OCI-LY1 (cell line): ENCODE results near the gene COL23A1.

Source experiments
- H2AFZ ChIP-seq: fragments of 200-600 bp; sonication (generic), shearing (Covaris generic); 2 replicates; pipeline ENCODE4 v1.6.0; 2014; ENCODE audit warnings: antibody characterized with exemption, mild to moderate bottlenecking, low read length
- H3F3A ChIP-seq: fragments of 200-600 bp; sonication (generic), shearing (Covaris generic); 2 replicates; pipeline ENCODE4 v1.6.0; 2014; ENCODE audit warnings: mild to moderate bottlenecking, antibody characterized with exemption, low read length, moderate library complexity; ENCODE audit not compliant: insufficient read depth
- H3K27ac ChIP-seq: fragments of 200-600 bp; sonication (generic); 2 replicates; pipeline ENCODE4 v1.5.1; 2014; ENCODE audit warnings: low read length, mixed run types, mild to moderate bottlenecking, low read depth; ENCODE audit not compliant: poor library complexity, severe bottlenecking
- H3K27me3 ChIP-seq: fragments of 200-600 bp; sonication (generic); 2 replicates; pipeline ENCODE4 v1.6.0; 2014; ENCODE audit warnings: antibody characterized with exemption, mild to moderate bottlenecking, low read length, moderate library complexity; ENCODE audit not compliant: insufficient read depth
- H3K36me3 ChIP-seq: fragments of 200-600 bp; sonication (generic); 2 replicates; pipeline ENCODE4 v1.6.1; 2014; ENCODE audit warnings: mild to moderate bottlenecking, antibody characterized with exemption, low read length, moderate library complexity, mixed read lengths; ENCODE audit not compliant: insufficient read depth
- H3K4me1 ChIP-seq: fragments of 200-600 bp; sonication (generic); 2 replicates; pipeline ENCODE4 v1.5.1; 2014; ENCODE audit warnings: mild to moderate bottlenecking, low read length, moderate library complexity; ENCODE audit not compliant: insufficient read depth, severe bottlenecking
- H3K4me2 ChIP-seq: fragments of 200-600 bp; sonication (generic), shearing (Covaris generic); 2 replicates; pipeline ENCODE4 v1.6.1; 2014; ENCODE audit warnings: low read length
- H3K4me3 ChIP-seq: fragments of 200-600 bp; sonication (generic); 2 replicates; pipeline ENCODE4 v1.5.1; 2014; ENCODE audit warnings: low read length, low read depth, mild to moderate bottlenecking, mixed read lengths; ENCODE audit not compliant: poor library complexity, severe bottlenecking
- H3K79me2 ChIP-seq: fragments of 200-600 bp; shearing (Covaris generic); 2 replicates; pipeline ENCODE4 v1.6.1; 2016; ENCODE audit warnings: mixed run types, low read length, mixed read lengths; ENCODE audit not compliant: insufficient read depth
- H3K9ac ChIP-seq: fragments of 200-600 bp; sonication (generic), shearing (Covaris generic); 2 replicates; pipeline ENCODE4 v1.6.1; 2014; ENCODE audit warnings: mild to moderate bottlenecking, low read length, mixed read lengths
- H3K9me2 ChIP-seq: fragments of 200-600 bp; sonication (generic), shearing (Covaris generic); 2 replicates; pipeline ENCODE4 v1.6.1; 2014; ENCODE audit warnings: low read depth, mild to moderate bottlenecking, low read length, mixed read lengths
- H3K9me3 ChIP-seq: fragments of 200-600 bp; shearing (Covaris generic); 2 replicates; pipeline ENCODE4 v1.6.1; 2014; ENCODE audit warnings: low read length, mixed read lengths
- H4K20me1 ChIP-seq: fragments of 200-600 bp; sonication (generic), shearing (Covaris generic); 2 replicates; pipeline ENCODE4 v1.6.0; 2016; ENCODE audit warnings: mild to moderate bottlenecking, low read length; ENCODE audit not compliant: insufficient read depth
- EZH2 ChIP-seq: fragments of 200-600 bp; sonication (generic), shearing (Covaris generic); IDR thresholded peaks from 2 replicates; pipeline ENCODE4 v1.8.0; 2017; ENCODE audit warnings: borderline replicate concordance, mixed run types, mild to moderate bottlenecking, antibody characterized with exemption, low read length, moderate library complexity, mixed read lengths
- TF ChIP-seq, protein P1 (sequence below): fragments of 200-600 bp; sonication (generic), shearing (Covaris generic); IDR thresholded peaks from 2 replicates; pipeline ENCODE4 v1.5.1; 2017; ENCODE audit warnings: mild to moderate bottlenecking, antibody characterized with exemption, low read length, moderate library complexity, mixed read lengths

Gene COL23A1

DNA sequence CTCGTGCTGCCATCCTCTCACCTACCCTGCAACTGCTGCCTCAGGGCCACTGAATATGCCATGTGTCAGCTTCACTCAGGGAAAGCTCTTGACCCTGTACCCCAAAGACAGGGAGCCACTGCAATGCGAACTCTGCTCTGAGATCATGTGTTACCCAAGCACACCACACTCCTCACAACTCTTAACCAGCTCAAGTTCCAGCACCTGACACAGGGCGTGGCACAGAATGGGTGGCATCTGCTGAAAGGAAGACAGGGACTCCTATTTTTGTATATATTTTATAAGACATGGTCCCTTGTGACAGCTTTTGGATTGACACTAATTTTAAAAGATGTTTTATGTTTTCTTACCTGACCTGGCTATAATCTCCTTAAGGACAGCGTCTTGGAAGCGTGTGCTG lies 368.3 kb downstream of the COL23A1 start:
- H3K27ac ChIP-seq: no peak overlapping the region
- peaks cover 58% of the 10 kb centered on the region for H3K36me3 ChIP-seq

DNA sequence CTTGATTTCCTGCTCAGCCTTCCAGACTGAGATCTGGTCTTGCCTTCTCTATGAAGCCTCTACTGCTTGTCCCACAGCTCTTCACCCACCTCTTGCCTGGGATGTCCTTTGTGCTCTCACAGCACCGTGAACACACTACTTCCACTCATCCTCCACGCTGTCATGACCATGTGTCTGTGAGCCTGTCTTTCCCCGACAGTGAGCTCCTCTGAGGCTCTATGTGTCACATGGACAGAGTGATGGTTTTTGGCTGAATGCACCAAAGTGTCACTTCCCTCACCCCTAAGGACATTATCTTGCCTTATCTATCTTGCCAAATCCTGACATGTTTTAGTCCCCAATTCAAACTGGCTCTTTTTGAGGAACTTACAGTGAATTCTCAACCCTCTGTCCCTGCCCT lies 368.9 kb downstream of the COL23A1 start:
- Histone ChIP-seq H3K4me2 (no peak overlapping the region), H3K9me3 (no peaks in the 10 kb centered on the region), H3K36me3 (peaks cover 58% of the 10 kb centered on the region), H4K20me1 (no peaks in the 10 kb centered on the region), H3K4me1 (peaks cover 6% of the 10 kb centered on the region), H3K27me3 (no peaks in the 10 kb centered on the region), H3K4me3 (no peak overlapping the region), H2AFZ (no peak overlapping the region), H3K79me2 (no peaks in the 10 kb centered on the region), H3F3A (no peaks in the 10 kb centered on the region), H3K27ac (no peak overlapping the region), H3K9me2 (no peaks in the 10 kb centered on the region), H3K9ac (no peak overlapping the region)
- TF ChIP-seq, protein P1, sequence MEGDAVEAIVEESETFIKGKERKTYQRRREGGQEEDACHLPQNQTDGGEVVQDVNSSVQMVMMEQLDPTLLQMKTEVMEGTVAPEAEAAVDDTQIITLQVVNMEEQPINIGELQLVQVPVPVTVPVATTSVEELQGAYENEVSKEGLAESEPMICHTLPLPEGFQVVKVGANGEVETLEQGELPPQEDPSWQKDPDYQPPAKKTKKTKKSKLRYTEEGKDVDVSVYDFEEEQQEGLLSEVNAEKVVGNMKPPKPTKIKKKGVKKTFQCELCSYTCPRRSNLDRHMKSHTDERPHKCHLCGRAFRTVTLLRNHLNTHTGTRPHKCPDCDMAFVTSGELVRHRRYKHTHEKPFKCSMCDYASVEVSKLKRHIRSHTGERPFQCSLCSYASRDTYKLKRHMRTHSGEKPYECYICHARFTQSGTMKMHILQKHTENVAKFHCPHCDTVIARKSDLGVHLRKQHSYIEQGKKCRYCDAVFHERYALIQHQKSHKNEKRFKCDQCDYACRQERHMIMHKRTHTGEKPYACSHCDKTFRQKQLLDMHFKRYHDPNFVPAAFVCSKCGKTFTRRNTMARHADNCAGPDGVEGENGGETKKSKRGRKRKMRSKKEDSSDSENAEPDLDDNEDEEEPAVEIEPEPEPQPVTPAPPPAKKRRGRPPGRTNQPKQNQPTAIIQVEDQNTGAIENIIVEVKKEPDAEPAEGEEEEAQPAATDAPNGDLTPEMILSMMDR: no peak
- no peak for TF ChIP-seq EZH2

More for the DNA sequence above, 368.3 kb downstream of the COL23A1 start:
- Histone ChIP-seq H2AFZ (no peak overlapping the region), H4K20me1 (no peaks in the 10 kb centered on the region), H3F3A (no peaks in the 10 kb centered on the region), H3K9me3 (no peaks in the 10 kb centered on the region), H3K9me2 (no peaks in the 10 kb centered on the region), H3K27me3 (no peaks in the 10 kb centered on the region), H3K4me1 (no peaks in the 10 kb centered on the region), H3K9ac (no peak overlapping the region), H3K4me2 (no peak overlapping the region), H3K4me3 (no peak overlapping the region), H3K79me2 (no peaks in the 10 kb centered on the region)
- TF ChIP-seq, protein P1: no peak
- no peak for TF ChIP-seq EZH2

- Histone ChIP-seq H3K9ac (no peak overlapping the region), H3F3A (0 out of 2 replicates have a peak, but pooled peaks cover 5% of the 10 kb centered on the region), H3K4me2 (no peak overlapping the region), H3K9me3 (no peaks in the 10 kb centered on the region), H3K36me3 (peaks cover 64% of the 10 kb centered on the region), H3K27me3 (no peaks in the 10 kb centered on the region), H4K20me1 (no peaks in the 10 kb centered on the region), H3K4me1 (peaks cover 18% of the 10 kb centered on the region), H3K4me3 (no peak overlapping the region), H3K79me2 (no peaks in the 10 kb centered on the region), H3K9me2 (no peaks in the 10 kb centered on the region), H2AFZ (no peak overlapping the region), H3K27ac (no peak overlapping the region)
- TF ChIP-seq EZH2: no peak
- TF ChIP-seq, protein P1: no peak
Measured at GRCh38 chr5:178218827-178219226, 371.4 kb downstream of the COL23A1 start.
